GM13976 (cell line): ENCODE data around the gene SLC22A31.

Experiments used
- DNase-seq: peaks from one replicate; pipeline ENCODE4 v3.0.0; 2012; ENCODE audit warnings: low spot score
- in situ Hi-C: fragments of 300-500 bp; cut with MboI; formaldehyde crosslinking; loops from one replicate; pipeline ENCODE4 v1.12.0; 2022; ENCODE audit warnings: low sequenced_read_pairs, mixed read lengths, inconsistent platforms; ENCODE audit not compliant: unreplicated experiment
- TF ChIP-seq, protein P1 (sequence below): IDR thresholded peaks from 2 replicates; pipeline ENCODE4 v1.5.1; 2012; ENCODE audit warnings: borderline replicate concordance, mild to moderate bottlenecking; ENCODE audit not compliant: insufficient read depth; ENCODE audit errors: extremely low read depth, missing control alignments, control extremely low read depth

Gene SLC22A31

DNA sequence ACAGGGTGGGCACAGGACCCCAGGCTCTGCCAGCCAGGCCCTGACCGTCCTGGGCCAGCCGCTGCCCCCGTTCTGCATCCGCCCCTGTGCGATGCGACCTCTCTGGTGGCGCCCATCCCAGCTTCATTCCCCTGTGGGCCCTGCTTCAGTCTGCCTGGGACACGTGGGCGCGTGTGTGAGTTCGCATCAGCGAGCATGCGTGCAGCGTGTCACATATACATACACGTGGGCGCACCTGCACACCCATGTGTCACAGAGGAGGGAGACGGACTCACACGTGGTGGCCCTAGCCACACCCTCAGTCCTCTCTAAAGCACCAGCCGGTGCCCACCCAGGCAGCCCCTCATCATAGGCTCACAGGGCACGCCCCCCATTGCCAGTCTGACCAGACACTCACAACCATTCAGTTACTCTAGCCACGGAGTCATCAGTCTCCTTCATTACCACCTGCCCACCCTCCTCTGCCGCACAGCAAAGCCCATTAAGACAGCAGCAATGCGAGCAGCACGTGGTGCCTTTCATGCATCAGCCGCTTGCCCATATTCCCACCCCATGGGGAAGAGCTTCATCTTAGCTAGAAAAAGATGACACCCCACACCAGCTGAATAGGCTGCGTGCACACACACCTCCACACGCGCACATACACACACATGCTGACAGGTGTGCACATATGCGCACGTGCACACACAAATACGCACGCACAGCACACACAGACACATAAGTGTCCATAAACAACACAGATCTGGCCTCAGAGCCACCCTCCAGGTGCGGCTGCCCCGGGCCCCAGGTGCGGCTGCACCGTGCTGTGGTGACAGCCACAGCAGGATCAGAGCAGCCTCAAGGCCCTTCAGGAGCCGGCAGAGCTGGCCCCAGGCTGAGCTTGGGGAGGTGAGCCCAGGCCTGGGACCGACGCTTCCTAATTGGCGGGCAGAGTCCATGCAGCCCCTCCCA is 38.3 kb downstream of the SLC22A31 start:
- in situ Hi-C loops: loop anchor here (10.0 kb wide), 1 partner anchor 227 kb away; no protein-coding TSS in a partner anchor
- DNase-seq: no peak
- TF ChIP-seq, protein P1, sequence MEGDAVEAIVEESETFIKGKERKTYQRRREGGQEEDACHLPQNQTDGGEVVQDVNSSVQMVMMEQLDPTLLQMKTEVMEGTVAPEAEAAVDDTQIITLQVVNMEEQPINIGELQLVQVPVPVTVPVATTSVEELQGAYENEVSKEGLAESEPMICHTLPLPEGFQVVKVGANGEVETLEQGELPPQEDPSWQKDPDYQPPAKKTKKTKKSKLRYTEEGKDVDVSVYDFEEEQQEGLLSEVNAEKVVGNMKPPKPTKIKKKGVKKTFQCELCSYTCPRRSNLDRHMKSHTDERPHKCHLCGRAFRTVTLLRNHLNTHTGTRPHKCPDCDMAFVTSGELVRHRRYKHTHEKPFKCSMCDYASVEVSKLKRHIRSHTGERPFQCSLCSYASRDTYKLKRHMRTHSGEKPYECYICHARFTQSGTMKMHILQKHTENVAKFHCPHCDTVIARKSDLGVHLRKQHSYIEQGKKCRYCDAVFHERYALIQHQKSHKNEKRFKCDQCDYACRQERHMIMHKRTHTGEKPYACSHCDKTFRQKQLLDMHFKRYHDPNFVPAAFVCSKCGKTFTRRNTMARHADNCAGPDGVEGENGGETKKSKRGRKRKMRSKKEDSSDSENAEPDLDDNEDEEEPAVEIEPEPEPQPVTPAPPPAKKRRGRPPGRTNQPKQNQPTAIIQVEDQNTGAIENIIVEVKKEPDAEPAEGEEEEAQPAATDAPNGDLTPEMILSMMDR: no peak

GRCh38 chr16:89160977-89161701 is 39.2 kb downstream of the SLC22A31 start:
- TF ChIP-seq, protein P1: no peak

GRCh38 chr16:89159850-89160354 is 40.4 kb downstream of the SLC22A31 start:
- TF ChIP-seq, protein P1: no peak
- no peak for DNase-seq
- in situ Hi-C loops: loop anchor here (10.0 kb wide), 1 partner anchor 225 kb away; no protein-coding TSS in a partner anchor

More at GRCh38 chr16:89160977-89161701, 39.2 kb downstream of the SLC22A31 start:
- no peak for DNase-seq
- in situ Hi-C loops: loop anchor here (10.0 kb wide), 1 partner anchor 226 kb away; no protein-coding TSS in a partner anchor

DNA sequence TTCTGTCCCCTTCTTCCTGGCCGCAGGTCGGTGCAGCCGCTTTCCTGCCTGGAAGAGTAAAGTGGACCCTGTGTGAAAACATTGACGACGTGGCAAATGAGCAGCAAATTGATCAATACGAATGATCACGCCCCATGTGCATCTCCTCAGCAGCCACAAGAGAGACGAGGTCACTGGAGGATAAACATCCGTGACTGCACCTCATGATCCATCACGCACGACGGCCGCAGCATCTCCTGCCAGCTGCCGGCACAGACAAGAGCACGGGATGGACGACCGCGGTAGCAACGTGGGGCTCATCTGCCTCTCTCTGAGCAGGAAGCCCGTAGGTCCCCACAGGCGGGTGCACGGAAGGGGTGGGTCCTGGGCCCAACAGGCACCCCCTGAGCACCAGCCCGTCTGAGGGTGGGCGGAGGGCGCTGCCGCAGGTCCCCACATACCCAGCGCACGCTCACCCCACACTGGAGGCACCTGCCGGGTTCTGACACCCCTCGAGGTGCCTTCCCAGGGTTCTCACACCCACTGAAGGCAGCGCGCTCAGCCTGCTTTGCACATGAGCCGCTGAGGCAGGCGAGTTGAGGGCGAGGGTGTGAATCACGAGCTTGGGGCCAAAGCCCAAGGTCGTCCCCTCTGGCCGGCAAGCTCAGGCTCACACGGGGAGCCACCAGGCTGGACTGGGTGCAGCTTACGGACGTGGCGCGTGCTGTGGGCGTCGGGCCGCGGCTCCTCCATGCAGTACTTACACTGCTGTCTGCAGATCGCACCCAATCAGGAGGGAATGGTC is 41.1 kb downstream of the SLC22A31 start:
- in situ Hi-C loops: no loop called here
- TF ChIP-seq, protein P1: no peak
- no peak for DNase-seq

- TF ChIP-seq, protein P1: no peak
- in situ Hi-C loops: no loop called here
- DNase-seq: no peak
Observed at GRCh38 chr16:89157778-89158177, 42.6 kb downstream of the SLC22A31 start.
